Measurements from ENCODE around the gene OAS1. TPM values are rescaled to one million over a fixed set of nuclear protein-coding genes. Genes with fewer than 3 reads are reported as not detected.

Gene OAS1
- total RNA-seq, 1 experiment from 2014 or later, result 0.64 TPM

DNA sequence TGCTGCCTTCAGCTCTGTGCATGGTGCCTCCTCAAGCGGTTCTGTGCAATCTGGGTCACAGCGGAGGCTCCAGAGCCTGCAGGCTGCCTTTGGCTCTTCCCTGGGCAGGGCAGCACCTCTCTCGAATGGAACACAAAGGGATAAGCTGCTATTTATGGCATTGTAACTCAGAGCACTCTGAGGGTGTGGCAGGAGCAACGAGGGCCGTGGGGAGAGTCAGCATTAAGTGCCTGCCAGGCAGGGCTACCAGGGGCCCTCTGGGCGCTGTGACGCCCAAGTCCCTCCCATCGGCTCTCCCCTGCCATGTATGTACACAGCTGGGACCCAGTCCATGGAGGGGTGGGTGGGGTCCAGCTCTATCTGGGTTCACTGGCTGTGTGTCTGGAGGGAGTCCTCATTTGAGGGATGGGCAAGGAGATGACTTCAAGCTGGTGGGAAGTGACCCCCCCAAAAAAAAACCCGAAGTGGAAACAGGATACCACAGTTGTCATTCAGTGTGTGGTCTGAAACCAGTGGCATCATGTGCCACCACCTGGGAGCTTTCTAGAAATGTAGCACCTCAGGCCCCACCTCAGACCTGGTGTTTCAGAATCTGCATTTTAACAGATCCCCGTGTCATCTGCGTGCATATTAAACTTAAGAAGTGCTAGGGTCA, 44.0 kb upstream of the OAS1 start:
- no peaks in the 10 kb centered on the region for H3K9me2 ChIP-seq (ENCODE audit: insufficient read depth)
- H3K36me3 ChIP-seq (ENCODE audit: control insufficient read depth in 1 of 2, insufficient read depth in 2 of 2, low read length in 2 of 2), result no peaks in the 10 kb centered on the region
- CTCF ChIA-PET, result no interaction called here
- no peak overlapping the region for H3K4me3 ChIP-seq (replicated peaks in 1 of 2; ENCODE audit: low read depth in 1 of 2, low read length in 2 of 2)
- TF ChIP-seq TCF7L2 (IDR thresholded peaks at IDR 0.05; ENCODE audit: borderline replicate concordance, extremely low read depth, insufficient read depth, insufficient read length) (no peak), JUND (IDR thresholded peaks at IDR 0.05) (no peak), SRF (IDR thresholded peaks at IDR 0.05; ENCODE audit: low read depth) (no peak), EZH2 (IDR thresholded peaks at IDR 0.05) (no peak), RAD21 (IDR thresholded peaks at IDR 0.05; ENCODE audit: low read depth) (no peak), SIN3A (IDR thresholded peaks at IDR 0.05; ENCODE audit: low read depth) (no peak), CBX3 (IDR thresholded peaks at IDR 0.05; ENCODE audit: low read depth) (no peak), POLR2AphosphoS5 (IDR thresholded peaks at IDR 0.05; ENCODE audit: low read depth, low read length) (no peak)
- TF ChIP-seq, protein P1, sequence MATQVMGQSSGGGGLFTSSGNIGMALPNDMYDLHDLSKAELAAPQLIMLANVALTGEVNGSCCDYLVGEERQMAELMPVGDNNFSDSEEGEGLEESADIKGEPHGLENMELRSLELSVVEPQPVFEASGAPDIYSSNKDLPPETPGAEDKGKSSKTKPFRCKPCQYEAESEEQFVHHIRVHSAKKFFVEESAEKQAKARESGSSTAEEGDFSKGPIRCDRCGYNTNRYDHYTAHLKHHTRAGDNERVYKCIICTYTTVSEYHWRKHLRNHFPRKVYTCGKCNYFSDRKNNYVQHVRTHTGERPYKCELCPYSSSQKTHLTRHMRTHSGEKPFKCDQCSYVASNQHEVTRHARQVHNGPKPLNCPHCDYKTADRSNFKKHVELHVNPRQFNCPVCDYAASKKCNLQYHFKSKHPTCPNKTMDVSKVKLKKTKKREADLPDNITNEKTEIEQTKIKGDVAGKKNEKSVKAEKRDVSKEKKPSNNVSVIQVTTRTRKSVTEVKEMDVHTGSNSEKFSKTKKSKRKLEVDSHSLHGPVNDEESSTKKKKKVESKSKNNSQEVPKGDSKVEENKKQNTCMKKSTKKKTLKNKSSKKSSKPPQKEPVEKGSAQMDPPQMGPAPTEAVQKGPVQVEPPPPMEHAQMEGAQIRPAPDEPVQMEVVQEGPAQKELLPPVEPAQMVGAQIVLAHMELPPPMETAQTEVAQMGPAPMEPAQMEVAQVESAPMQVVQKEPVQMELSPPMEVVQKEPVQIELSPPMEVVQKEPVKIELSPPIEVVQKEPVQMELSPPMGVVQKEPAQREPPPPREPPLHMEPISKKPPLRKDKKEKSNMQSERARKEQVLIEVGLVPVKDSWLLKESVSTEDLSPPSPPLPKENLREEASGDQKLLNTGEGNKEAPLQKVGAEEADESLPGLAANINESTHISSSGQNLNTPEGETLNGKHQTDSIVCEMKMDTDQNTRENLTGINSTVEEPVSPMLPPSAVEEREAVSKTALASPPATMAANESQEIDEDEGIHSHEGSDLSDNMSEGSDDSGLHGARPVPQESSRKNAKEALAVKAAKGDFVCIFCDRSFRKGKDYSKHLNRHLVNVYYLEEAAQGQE (IDR thresholded peaks at IDR 0.05; ENCODE audit: low read depth), result no peak
- TF ChIP-seq, protein P2, sequence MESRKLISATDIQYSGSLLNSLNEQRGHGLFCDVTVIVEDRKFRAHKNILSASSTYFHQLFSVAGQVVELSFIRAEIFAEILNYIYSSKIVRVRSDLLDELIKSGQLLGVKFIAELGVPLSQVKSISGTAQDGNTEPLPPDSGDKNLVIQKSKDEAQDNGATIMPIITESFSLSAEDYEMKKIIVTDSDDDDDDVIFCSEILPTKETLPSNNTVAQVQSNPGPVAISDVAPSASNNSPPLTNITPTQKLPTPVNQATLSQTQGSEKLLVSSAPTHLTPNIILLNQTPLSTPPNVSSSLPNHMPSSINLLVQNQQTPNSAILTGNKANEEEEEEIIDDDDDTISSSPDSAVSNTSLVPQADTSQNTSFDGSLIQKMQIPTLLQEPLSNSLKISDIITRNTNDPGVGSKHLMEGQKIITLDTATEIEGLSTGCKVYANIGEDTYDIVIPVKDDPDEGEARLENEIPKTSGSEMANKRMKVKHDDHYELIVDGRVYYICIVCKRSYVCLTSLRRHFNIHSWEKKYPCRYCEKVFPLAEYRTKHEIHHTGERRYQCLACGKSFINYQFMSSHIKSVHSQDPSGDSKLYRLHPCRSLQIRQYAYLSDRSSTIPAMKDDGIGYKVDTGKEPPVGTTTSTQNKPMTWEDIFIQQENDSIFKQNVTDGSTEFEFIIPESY (IDR thresholded peaks at IDR 0.05; ENCODE audit: extremely low read depth, insufficient replicate concordance, low read length), result no peak
- TF ChIP-seq, protein P3, sequence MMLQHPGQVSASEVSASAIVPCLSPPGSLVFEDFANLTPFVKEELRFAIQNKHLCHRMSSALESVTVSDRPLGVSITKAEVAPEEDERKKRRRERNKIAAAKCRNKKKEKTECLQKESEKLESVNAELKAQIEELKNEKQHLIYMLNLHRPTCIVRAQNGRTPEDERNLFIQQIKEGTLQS (IDR thresholded peaks at IDR 0.05), result no peak
- TF ChIP-seq, protein P4, sequence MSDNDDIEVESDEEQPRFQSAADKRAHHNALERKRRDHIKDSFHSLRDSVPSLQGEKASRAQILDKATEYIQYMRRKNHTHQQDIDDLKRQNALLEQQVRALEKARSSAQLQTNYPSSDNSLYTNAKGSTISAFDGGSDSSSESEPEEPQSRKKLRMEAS (IDR thresholded peaks at IDR 0.05), result no peak
- H3K4me2 ChIP-seq (ENCODE audit: low read length), result no peak overlapping the region
- no peaks in the 10 kb centered on the region for H3K9me3 ChIP-seq (ENCODE audit: control insufficient read depth in 1 of 2, insufficient read depth in 1 of 2, low read depth in 1 of 2, low read length in 2 of 2)
- ATAC-seq (no peak), DNase-seq (ENCODE audit: low read depth, low spot score) (no peak)
- no peaks in the 10 kb centered on the region for H3K79me2 ChIP-seq (ENCODE audit: insufficient read depth, low read length)
- no peaks in the 10 kb centered on the region for H4K20me1 ChIP-seq (ENCODE audit: insufficient read depth)
- H3K9ac ChIP-seq (ENCODE audit: low read length), result no peak overlapping the region
- H3K27me3 ChIP-seq (ENCODE audit: insufficient read depth, low read length), result peaks cover 80% of the 10 kb centered on the region
- RAD21 ChIA-PET (ENCODE audit: low non-redundant PET in 1 of 2, low total read pairs in 2 of 2, uncharacterized antibody in 2 of 2, unreplicated experiment in 2 of 2), result no interaction called here
- H2AFZ ChIP-seq (ENCODE audit: low read depth, low read length, poor library complexity, severe bottlenecking), result no peak overlapping the region
- no peaks in the 10 kb centered on the region for H3K4me1 ChIP-seq (ENCODE audit: control insufficient read depth in 1 of 2, insufficient read depth in 2 of 2, low read length in 2 of 2)
- no peak overlapping the region for H3K27ac ChIP-seq (ENCODE audit: low read depth, low read length)
- intact Hi-C loops (cut with micrococcal nuclease), result no loop called here
- BruUV-seq (replicated peaks), result no TSS peak
- POLR2A ChIA-PET, result interaction anchor here (0.6 kb wide), 1 partner anchor 676 kb away, joined by 6 read pairs; no protein-coding TSS in a partner anchor
